NCI-H2107 treated with DMSO at 0.1 percent for 48 hours (cell line): Measurements from ENCODE around the gene ZNF79.

Experiments
- DNase-seq: peaks from one replicate; lab custom pipeline; 2025; ENCODE audit not compliant: unreplicated experiment; lab: John Stamatoyannopoulos, UW

Gene ZNF79

GRCh38 chr9:127398275-127398647 is 25.9 kb upstream of the ZNF79 start:
- DNase-seq, result no peak

GRCh38 chr9:127398715-127399400 is 25.3 kb upstream of the ZNF79 start:
- DNase-seq, result no peak

GRCh38 chr9:127399736-127400269 is 24.4 kb upstream of the ZNF79 start:
- DNase-seq, result no peak

- DNase-seq, result no peak
Observed at GRCh38 chr9:127402401-127403090, 21.6 kb upstream of the ZNF79 start.

- no peak for DNase-seq
Observed at GRCh38 chr9:127403507-127404192, 20.5 kb upstream of the ZNF79 start.

- DNase-seq, result no peak
Observed at GRCh38 chr9:127404631-127405030, 19.6 kb upstream of the ZNF79 start.

GRCh38 chr9:127405344-127406125 is 18.6 kb upstream of the ZNF79 start:
- no peak for DNase-seq

- DNase-seq, result no peak
Observed at GRCh38 chr9:127406799-127407491, 17.2 kb upstream of the ZNF79 start.

GRCh38 chr9:127407492-127407843 is 16.7 kb upstream of the ZNF79 start:
- DNase-seq, result no peak

GRCh38 chr9:127411122-127411521 is 13.1 kb upstream of the ZNF79 start:
- DNase-seq, result no peak

GRCh38 chr9:127415141-127415540 is 9.0 kb upstream of the ZNF79 start:
- DNase-seq, result no peak

- DNase-seq, result no peak
Observed at GRCh38 chr9:127415657-127416056, 8.5 kb upstream of the ZNF79 start.

- DNase-seq, result no peak
Observed at GRCh38 chr9:127417131-127418036, 6.8 kb upstream of the ZNF79 start.

- DNase-seq, result no peak
Observed at GRCh38 chr9:127418037-127418471, 6.1 kb upstream of the ZNF79 start.

GRCh38 chr9:127419348-127419747 is 4.8 kb upstream of the ZNF79 start:
- DNase-seq, result no peak

GRCh38 chr9:127421057-127421456 is 3.1 kb upstream of the ZNF79 start:
- no peak for DNase-seq

GRCh38 chr9:127422133-127422782 is 1.9 kb upstream of the ZNF79 start:
- DNase-seq, result no peak

GRCh38 chr9:127422787-127423186 is 1.4 kb upstream of the ZNF79 start:
- DNase-seq, result no peak

- no peak for DNase-seq
Observed at GRCh38 chr9:127423476-127423933, 677 bp upstream of the ZNF79 start.
